ENCODE measurements around the gene SARDH. TPM values are rescaled to one million over a fixed set of nuclear protein-coding genes. Genes with fewer than 3 reads are reported as not detected.

SARDH gene
- total and polyA plus RNA-seq, 2 of the 8 experiments (the other 6 are each of a cell fraction or from before 2014, with no cell fraction given): 6.4 to 7.4 TPM

DNA sequence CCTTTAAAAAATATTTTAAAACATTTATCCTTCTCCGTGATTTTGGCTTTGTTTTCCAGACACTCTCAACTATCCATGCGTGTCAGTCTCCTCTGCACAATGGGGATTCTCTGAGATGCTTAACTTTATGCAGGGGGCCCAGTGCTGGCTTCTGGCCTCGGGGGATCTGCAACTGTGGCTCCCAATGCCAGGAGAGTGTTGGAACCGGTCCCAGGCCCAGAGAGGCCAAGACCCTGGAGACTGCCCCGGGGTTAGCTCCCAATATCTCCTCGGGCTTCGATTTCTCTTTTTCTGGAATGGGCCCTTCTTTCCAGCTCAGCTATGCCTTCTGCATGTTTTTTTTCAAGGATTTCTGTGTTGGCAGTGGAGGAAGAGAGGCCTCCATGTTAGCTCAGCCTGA is 20.1 kb upstream of the SARDH start:
- H3K4ac ChIP-seq (replicated peaks; ENCODE audit: insufficient read length, low read depth, low read length): no peak overlapping the region
- H3K56ac ChIP-seq (replicated peaks; ENCODE audit: insufficient read length, low read depth, low read length): no peak overlapping the region
- no peak overlapping the region for H3K4me2 ChIP-seq (ENCODE audit: insufficient read depth in 1 of 2, low read depth in 2 of 2, low read length in 2 of 2)
- DNase-seq (ENCODE audit: low read depth in 1 of 2, low spot score in 2 of 2) (no peak), FAIRE-seq (no peak)
- no peak overlapping the region for H3K9ac ChIP-seq (replicated peaks in 1 of 4; ENCODE audit: extremely low read depth in 1 of 4, low read depth in 3 of 4, low read length in 3 of 4)
- no peaks in the 10 kb centered on the region for H3K27me3 ChIP-seq (replicated peaks in 1 of 4; ENCODE audit: control insufficient read depth in 3 of 4, extremely low read depth in 1 of 4, insufficient read depth in 3 of 4, low read length in 3 of 4)
- H3K4me1 ChIP-seq (replicated peaks in 1 of 4; ENCODE audit: control insufficient read depth in 3 of 4, insufficient read depth in 4 of 4, low read length in 3 of 4): no peaks in the 10 kb centered on the region; a peak in 1 of 7 replicates
- H2AFZ ChIP-seq (ENCODE audit: low read length): no peak overlapping the region
- POLR2A ChIA-PET (ENCODE audit: partially characterized antibody): interaction anchor here (0.9 kb wide), 1 partner anchor 10 kb away, joined by 3 read pairs; no protein-coding TSS in a partner anchor
- H2AK5ac ChIP-seq (ENCODE audit: low read depth, low read length): no peak overlapping the region
- H4K91ac ChIP-seq (replicated peaks; ENCODE audit: insufficient read length, low read length): no peak overlapping the region
- no peak overlapping the region for H4K5ac ChIP-seq (ENCODE audit: insufficient read length, low read depth, low read length)
- H2BK12ac ChIP-seq (ENCODE audit: low read depth, low read length): no peak overlapping the region
- H3K14ac ChIP-seq (ENCODE audit: insufficient read length): no peak overlapping the region
- H3K36me3 ChIP-seq (ENCODE audit: control insufficient read depth in 2 of 4, insufficient read depth in 4 of 4, low read length in 3 of 4): no peaks in the 10 kb centered on the region
- WGBS, 2 experiments (ENCODE audit: extremely low coverage in 1 of 2, insufficient coverage in 1 of 2, insufficient read length in 1 of 2, insufficient replicate concordance in 2 of 2, low coverage in 1 of 2, low lambda C conversion rate in 2 of 2, missing lambda C conversion rate in 1 of 2): 84% methylated on average over 7 of the region's 7 CpGs; no CpG with 5 or more reads in 1 of the 2 experiments
- H2BK120ac ChIP-seq (replicated peaks; ENCODE audit: low read depth, low read length): no peak overlapping the region
- CTCF ChIA-PET (ENCODE audit: partially characterized antibody): interaction anchor here (0.6 to 3.2 kb wide), 3 partner anchors 10 to 268 kb away, joined by 3 to 22 read pairs (median 3); no protein-coding TSS in a partner anchor
- TF ChIP-seq KDM4A (IDR thresholded peaks at IDR 0.05; ENCODE audit: low read depth, low read length, severe bottlenecking): no peak
- TF ChIP-seq JUND (IDR thresholded peaks at IDR 0.05; ENCODE audit: low read length): no peak
- TF ChIP-seq, protein P1, sequence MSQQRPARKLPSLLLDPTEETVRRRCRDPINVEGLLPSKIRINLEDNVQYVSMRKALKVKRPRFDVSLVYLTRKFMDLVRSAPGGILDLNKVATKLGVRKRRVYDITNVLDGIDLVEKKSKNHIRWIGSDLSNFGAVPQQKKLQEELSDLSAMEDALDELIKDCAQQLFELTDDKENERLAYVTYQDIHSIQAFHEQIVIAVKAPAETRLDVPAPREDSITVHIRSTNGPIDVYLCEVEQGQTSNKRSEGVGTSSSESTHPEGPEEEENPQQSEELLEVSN (IDR thresholded peaks at IDR 0.05): no peak
- TF ChIP-seq RNF2 (IDR thresholded peaks at IDR 0.05; ENCODE audit: borderline replicate concordance, low read depth, low read length, missing control alignments, poor library complexity, severe bottlenecking): no peak
- TF ChIP-seq SRF (IDR thresholded peaks at IDR 0.05; ENCODE audit: low read depth, low read length): no peak
- TF ChIP-seq ASH2L (IDR thresholded peaks at IDR 0.05; ENCODE audit: low read length): no peak
- H3K23me2 ChIP-seq (ENCODE audit: low read depth, low read length): no peaks in the 10 kb centered on the region
- no peak overlapping the region for H3K4me3 ChIP-seq (ENCODE audit: extremely low read depth in 1 of 4, insufficient read depth in 2 of 4, low read depth in 3 of 4, low read length in 4 of 4)
- H4K20me1 ChIP-seq (replicated peaks in 1 of 2; ENCODE audit: control insufficient read depth in 1 of 2, insufficient read depth in 2 of 2, low read length in 2 of 2): no peaks in the 10 kb centered on the region
- no peaks in the 10 kb centered on the region for H3K79me1 ChIP-seq (ENCODE audit: low read depth, low read length)
- no peak overlapping the region for H3K18ac ChIP-seq (ENCODE audit: extremely low read depth, low read length)
- H4K8ac ChIP-seq (ENCODE audit: extremely low read depth, insufficient read depth, low read length): no peak overlapping the region
- H2BK20ac ChIP-seq (ENCODE audit: low read length): no peak overlapping the region
- H3K9me3 ChIP-seq (ENCODE audit: insufficient read depth in 2 of 2, low read depth in 1 of 2, low read length in 1 of 2): peaks cover 0 to 12% of the 10 kb centered on the region in 2 experiments; a peak in 2 of 4 replicates
- H3K79me2 ChIP-seq (ENCODE audit: control insufficient read depth in 1 of 2, insufficient read depth in 2 of 2, low read length in 2 of 2): no peaks in the 10 kb centered on the region
- no peak overlapping the region for H3K27ac ChIP-seq (ENCODE audit: low read depth, low read length)
- H2BK5ac ChIP-seq (ENCODE audit: low read depth, low read length): no peak overlapping the region
- H2BK15ac ChIP-seq (ENCODE audit: low read length): no peak overlapping the region
- H3K23ac ChIP-seq (ENCODE audit: insufficient read length): no peak overlapping the region
